ENCODE data around the gene ZNF100.
"Not testable (repeated sequence)": the region's sequence is repeated elsewhere in the genome, so short reads cannot be mapped to it uniquely, and the experiment has no call there.

Gene ZNF100

GRCh38 chr19:21767065-21767800, at the start of gene ZNF100:
ZNF100 (minus strand) TSS chr19:21767579; CDS start chr19:21767429, 150 bp downstream.
- DNase-seq = peak; percentile 98

GRCh38 chr19:21812448-21812847, 45.1 kb upstream of the ZNF100 start:
- no peak for DNase-seq

- not testable (repeated sequence) for DNase-seq
Measured at GRCh38 chr19:21808400-21809000, 41.1 kb upstream of the ZNF100 start.

- DNase-seq = no peak
Measured at GRCh38 chr19:21789466-21790085, 22.2 kb upstream of the ZNF100 start.

- no peak for DNase-seq
Measured at GRCh38 chr19:21786936-21787335, 19.6 kb upstream of the ZNF100 start.

GRCh38 chr19:21775792-21776191, 8.4 kb upstream of the ZNF100 start:
- DNase-seq = not testable (repeated sequence)

GRCh38 chr19:21766705-21767064, 694 bp downstream of the ZNF100 start:
- not testable (repeated sequence) for DNase-seq

- DNase-seq = no peak
Measured at GRCh38 chr19:21765151-21765550, 2.2 kb downstream of the ZNF100 start.

GRCh38 chr19:21761547-21761946, 5.8 kb downstream of the ZNF100 start:
- not testable (repeated sequence) for DNase-seq

GRCh38 chr19:21758296-21758695, 9.1 kb downstream of the ZNF100 start:
- DNase-seq = no peak

GRCh38 chr19:21755555-21755954, 11.8 kb downstream of the ZNF100 start:
- DNase-seq = not testable (repeated sequence)

GRCh38 chr19:21751384-21751783, 16.0 kb downstream of the ZNF100 start:
- no peak for DNase-seq

GRCh38 chr19:21750586-21751128, 16.7 kb downstream of the ZNF100 start:
- DNase-seq = no peak

GRCh38 chr19:21749090-21749489, 18.3 kb downstream of the ZNF100 start:
- DNase-seq = no peak

GRCh38 chr19:21748088-21748487, 19.3 kb downstream of the ZNF100 start:
- DNase-seq = no peak

GRCh38 chr19:21740559-21740958, 26.8 kb downstream of the ZNF100 start:
- no peak for DNase-seq

- DNase-seq = not testable (repeated sequence)
Measured at GRCh38 chr19:21726942-21727747, 40.2 kb downstream of the ZNF100 start.

- DNase-seq = no peak
Measured at GRCh38 chr19:21713761-21714160, 53.6 kb downstream of the ZNF100 start.

- no peak for DNase-seq
Measured at GRCh38 chr19:21709464-21709863, 57.9 kb downstream of the ZNF100 start.

- not testable (repeated sequence) for DNase-seq
Measured at GRCh38 chr19:21707878-21708277, 59.5 kb downstream of the ZNF100 start.

GRCh38 chr19:21707065-21707464, 60.3 kb downstream of the ZNF100 start:
- no peak for DNase-seq

GRCh38 chr19:21705393-21705792, 62.0 kb downstream of the ZNF100 start:
- no peak for DNase-seq

GRCh38 chr19:21704320-21704719, 63.1 kb downstream of the ZNF100 start:
- DNase-seq = no peak
